Urinary bladder (tissue), 4 donors: Measurements from ENCODE around the gene RALB. TPM values are rescaled to one million over a fixed set of nuclear protein-coding genes. Genes with fewer than 3 reads are reported as not detected.

ENCODE experiments used
- DNase-seq: peaks from one replicate; pipeline ENCODE4 v3.0.0-alpha.2; 2015; ENCODE audit errors: extremely low spot score
- H3K27ac ChIP-seq: one replicate; pipeline ENCODE4 v1.5.1; 2013; ENCODE audit warnings: low read depth, mild to moderate bottlenecking, moderate library complexity
- H3K36me3 ChIP-seq: one replicate; pipeline ENCODE4 v1.6.1; 2013; ENCODE audit warnings: mild to moderate bottlenecking, moderate library complexity; ENCODE audit not compliant: insufficient read depth
- H3K4me1 ChIP-seq: one replicate; pipeline ENCODE4 v1.6.1; 2013; ENCODE audit warnings: mild to moderate bottlenecking, moderate library complexity; ENCODE audit not compliant: insufficient read depth
- H3K4me3 ChIP-seq: one replicate; pipeline ENCODE4 v1.5.1; 2013; ENCODE audit warnings: low read depth, low read length
- WGBS: extraction: QIAGEN DNeasy Blood & Tissue Kit; methylation state at CpG from one replicate; pipeline ENCODE4 v1.1.7; 2013; 5-methylcytosine and 5-hydroxymethylcytosine counted together
- polyA plus RNA-seq: library from polyadenylated mRNA; stranded (reverse); fragments of 200-250 nt; gene quantifications from one replicate; pipeline ENCODE4 v1.2.3, GENCODE V29; 2013
- total RNA-seq: library from RNA; depleted of rRNA; stranded (reverse); fragments of >200 nt; gene quantifications from one replicate; pipeline ENCODE4 v1.2.3, GENCODE V29; 2014
- donor health status: healthy with polysubstance abuse.
- donor health status: healthy.

The RALB gene
- total and polyA plus RNA-seq, 2 donors, result 60.9 to 72.2 TPM

DNA sequence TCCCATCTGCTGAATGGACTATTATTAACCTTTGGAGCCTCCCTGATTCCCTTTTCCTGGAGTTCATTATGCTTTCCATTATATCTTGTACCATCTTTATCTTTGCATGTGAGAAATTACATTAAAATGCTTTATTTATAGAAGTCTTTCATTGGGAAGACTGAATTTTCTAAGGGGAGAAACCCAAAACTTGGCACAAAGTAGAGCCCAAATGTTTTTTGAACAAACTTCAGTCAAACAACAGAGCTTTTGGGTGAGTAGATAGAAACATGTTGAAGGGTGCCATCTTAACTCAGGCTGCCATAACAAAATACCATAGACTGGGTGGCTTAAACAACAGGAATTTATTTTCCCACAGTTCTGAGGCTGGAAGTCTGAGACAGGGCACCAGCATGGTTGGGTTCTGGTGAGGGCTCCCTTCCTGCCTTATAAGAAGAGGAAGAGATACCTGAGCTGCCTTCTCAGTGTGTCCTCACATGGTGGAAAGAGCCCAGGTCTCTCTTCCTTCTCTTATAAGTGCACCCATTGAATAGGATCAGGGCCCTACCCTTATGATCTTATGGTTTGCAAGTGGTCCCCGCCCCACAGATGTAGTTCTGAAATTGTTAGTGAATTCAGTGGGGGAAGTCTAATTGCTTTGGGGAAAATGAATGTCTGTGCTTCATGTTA is 19.2 kb downstream of the RALB start:
- DNase-seq, result no peak
- Histone ChIP-seq H3K36me3 (no peaks in the 10 kb centered on the region), H3K4me3 (no peak overlapping the region), H3K27ac (no peak overlapping the region), H3K4me1 (no peaks in the 10 kb centered on the region)
- 98% methylated on average over 1 of the region's 1 CpG for WGBS

DNA sequence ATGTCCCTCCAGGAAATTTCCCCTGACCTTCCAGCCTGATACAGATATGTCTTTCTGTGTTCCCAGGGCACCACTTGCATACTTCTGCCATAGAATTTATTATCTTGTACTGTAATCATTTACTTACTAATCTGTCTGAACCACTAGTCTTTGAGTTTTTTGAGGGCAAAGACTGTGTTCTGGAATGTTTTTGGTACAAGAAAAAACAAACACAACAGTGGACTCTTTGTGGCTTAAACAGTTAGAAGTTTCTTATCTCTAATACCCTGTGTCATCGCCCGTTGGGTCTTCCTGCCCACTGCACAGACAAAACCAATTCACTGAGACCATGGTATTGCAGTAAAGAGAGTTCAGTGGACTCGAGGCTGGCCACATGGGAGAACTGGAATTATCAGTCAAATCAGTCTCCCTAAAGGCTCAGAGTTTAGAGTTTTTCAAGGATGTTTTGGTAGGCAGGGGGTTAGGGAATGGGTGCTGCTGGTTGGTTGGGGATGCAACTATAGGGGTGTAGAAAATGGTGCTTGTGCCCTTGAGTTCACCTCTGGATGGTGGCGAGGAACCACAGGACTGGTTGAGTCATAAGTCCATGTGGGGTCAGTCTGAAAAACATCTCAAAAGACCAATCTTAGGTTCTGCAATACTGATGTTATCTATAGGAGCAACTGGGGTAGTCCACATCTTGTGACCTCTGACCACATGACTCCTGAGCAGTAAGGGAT is 20.3 kb downstream of the RALB start:
- no peaks in the 10 kb centered on the region for H3K36me3 ChIP-seq
- 90% methylated on average over 4 of the region's 4 CpGs for WGBS
- no peak overlapping the region for H3K27ac ChIP-seq
- no peak overlapping the region for H3K4me3 ChIP-seq
- H3K4me1 ChIP-seq, result no peaks in the 10 kb centered on the region
- DNase-seq, result no peak

DNA sequence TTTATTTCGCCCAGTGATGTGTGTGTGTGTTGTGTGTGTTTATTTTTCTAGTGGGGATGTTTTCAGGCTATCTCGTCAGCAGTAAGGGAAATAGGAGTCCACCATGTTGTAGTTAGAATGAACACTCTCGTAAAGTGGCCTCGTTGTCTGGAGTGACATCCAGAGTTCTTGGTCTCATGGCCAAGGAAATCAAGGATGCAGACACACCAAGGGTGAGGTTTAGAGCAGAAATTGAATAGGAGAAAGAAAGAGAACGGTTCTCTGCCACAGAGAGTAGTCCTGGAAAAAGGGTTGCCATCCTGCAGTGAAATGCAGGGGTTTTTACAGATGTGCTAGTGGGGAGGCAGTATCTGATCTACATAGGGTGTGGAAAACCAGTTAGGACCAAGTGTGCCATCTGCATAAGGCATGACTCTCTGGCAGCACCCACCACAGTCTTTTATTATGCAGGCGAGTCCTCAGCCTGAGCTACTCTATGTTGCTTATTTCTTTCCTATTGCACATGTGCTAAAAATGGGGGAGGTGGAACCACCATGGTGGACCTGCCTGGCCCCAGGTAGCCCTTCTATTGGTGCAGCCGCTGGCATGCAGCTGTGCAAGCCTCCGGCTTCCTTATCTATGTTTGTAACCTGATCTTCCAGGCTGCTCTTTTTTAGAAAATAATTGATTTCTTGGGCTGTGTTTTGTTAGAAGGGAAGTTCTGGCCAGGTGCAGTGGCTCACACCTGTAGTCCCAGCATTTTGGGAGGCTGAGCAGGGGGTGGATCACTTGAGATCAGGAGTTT is 23.2 kb downstream of the RALB start:
- 93% methylated on average over 8 of the region's 8 CpGs for WGBS
- H3K36me3 ChIP-seq, result no peaks in the 10 kb centered on the region
- no peaks in the 10 kb centered on the region for H3K4me1 ChIP-seq
- no peak overlapping the region for H3K4me3 ChIP-seq
- DNase-seq, result no peak
- H3K27ac ChIP-seq, result no peak overlapping the region

DNA sequence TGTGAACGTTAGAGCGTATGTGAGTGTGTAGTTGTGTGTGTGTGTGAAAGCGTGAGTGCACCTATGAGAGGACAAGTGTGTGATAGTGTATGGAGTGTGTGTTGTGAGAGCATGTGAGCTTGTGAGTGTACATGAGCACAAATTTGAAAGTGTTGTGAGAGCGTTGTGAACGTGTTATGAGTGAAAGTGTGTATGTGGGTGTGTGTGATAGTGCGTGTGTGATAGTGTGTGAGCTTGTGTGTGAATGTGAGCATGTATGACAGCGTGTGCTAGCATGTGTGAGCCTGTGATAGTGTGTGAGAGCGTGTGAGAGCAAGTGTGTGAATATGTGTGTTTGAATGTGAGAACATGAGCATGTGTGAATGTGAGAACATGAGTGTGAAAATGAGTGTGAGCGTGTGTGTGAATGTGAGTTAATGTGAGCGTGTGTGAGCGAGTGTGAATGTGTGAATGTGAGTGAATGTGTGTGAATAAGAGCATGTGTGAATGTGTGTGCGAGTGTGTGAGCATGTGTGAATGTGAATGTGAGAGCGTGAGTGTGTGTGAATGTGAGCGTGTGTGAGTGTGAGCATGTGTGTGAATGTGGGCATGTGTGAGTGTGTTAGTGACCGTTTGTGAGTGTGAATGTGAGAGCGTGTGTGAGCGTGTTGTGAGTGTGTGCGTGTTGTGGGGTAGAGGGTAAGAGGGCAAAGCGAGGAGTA is 25.0 kb downstream of the RALB start:
- no peak for DNase-seq
- Histone ChIP-seq H3K27ac (no peak overlapping the region), H3K4me1 (no peaks in the 10 kb centered on the region), H3K36me3 (no peaks in the 10 kb centered on the region), H3K4me3 (no peak overlapping the region)
- WGBS, result 98% methylated on average over 19 of the region's 19 CpGs

DNA sequence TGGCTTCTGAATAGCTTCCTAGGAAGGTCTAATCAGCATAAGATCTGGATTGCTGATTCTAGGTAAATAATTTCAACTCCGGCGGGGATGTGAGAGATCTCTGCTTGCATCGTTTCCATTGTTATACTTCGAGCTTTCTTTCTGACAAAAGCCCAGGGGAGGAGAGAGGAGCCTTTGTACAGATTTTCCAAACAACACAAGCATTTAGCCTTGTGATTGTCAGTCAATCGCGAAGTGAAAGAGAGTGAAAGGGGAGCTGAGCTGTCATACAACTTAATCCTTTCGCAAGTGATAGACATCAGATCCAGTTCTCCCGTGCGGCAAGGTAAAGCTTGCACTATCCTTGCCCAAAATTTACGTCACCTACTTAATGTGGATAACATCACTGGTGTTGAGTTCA is 26.2 kb downstream of the RALB start:
- no peaks in the 10 kb centered on the region for H3K36me3 ChIP-seq
- H3K4me1 ChIP-seq, result no peaks in the 10 kb centered on the region
- no peak overlapping the region for H3K4me3 ChIP-seq
- no peak overlapping the region for H3K27ac ChIP-seq
- DNase-seq, result no peak
- WGBS, result 88% methylated on average over 10 of the region's 10 CpGs

DNA sequence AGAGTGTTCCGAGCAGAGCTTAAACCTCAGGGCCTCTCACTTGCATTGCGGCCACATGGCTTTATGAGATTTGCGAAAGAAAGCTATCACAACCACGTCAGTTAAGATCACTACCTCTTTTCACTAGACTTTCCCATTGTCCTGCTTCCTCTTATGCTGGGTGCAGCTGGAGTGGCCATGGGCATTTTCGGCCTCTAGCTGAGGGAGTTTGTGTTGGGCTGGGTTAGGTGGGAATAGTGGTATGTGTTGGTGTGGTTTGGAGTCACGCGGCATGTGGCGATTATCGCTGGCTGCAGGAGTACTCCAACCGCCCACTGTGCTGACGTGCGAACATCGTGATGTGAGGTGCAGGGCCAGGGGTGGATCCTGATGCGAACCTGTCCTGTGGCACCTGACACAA is 27.1 kb downstream of the RALB start:
- Histone ChIP-seq H3K4me1 (no peaks in the 10 kb centered on the region), H3K4me3 (no peak overlapping the region), H3K27ac (no peak overlapping the region), H3K36me3 (no peaks in the 10 kb centered on the region)
- no peak for DNase-seq
- 96% methylated on average over 14 of the region's 14 CpGs for WGBS

DNA sequence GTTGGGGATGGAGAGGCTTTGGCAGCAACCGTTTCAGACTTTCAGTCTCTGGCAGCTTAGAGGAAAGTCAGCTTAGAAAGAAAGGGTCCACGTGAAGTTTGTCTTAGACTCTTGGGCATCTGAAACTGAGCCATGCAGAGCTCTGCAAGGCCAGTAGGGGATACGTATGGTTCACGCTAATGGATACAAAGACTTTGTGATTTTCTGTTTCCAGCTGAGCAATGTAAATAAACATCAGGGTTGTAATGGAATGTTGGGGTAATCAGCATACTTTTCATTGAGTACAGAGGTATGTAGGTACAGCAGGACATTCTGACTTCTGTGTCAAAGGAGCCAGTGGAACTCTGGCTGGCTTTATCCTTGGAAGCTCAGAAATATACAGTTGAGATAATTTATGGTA is 31.0 kb downstream of the RALB start:
- WGBS, result 29% methylated on average over 4 of the region's 4 CpGs
- Histone ChIP-seq H3K4me1 (peaks cover 1% of the 10 kb centered on the region), H3K4me3 (no peak overlapping the region), H3K27ac (no peak overlapping the region), H3K36me3 (no peaks in the 10 kb centered on the region)
- DNase-seq, result no peak

DNA sequence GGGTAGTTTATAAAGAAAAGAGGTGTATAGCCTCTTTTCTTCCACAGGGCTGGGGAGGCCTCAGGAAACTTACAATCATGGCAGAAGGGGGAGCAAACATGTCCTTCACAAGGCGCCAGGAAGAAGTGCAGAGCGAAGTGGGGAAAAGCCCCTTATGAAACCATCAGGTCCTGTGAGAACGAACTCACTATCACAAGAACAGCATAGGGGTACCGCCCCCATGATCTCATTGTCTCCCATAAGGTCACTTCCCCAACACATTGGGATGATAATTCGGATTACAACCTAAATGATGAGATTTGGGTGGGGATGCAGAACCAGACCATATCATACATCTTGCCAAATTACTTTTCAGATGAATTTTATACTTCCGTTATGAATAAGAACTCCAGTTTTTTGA is 32.4 kb downstream of the RALB start:
- DNase-seq, result no peak
- no peak overlapping the region for H3K4me3 ChIP-seq
- 97% methylated on average over 6 of the region's 6 CpGs for WGBS
- peaks cover 1% of the 10 kb centered on the region for H3K4me1 ChIP-seq
- peaks cover 2% of the 10 kb centered on the region for H3K36me3 ChIP-seq
- H3K27ac ChIP-seq, result no peak overlapping the region

DNA sequence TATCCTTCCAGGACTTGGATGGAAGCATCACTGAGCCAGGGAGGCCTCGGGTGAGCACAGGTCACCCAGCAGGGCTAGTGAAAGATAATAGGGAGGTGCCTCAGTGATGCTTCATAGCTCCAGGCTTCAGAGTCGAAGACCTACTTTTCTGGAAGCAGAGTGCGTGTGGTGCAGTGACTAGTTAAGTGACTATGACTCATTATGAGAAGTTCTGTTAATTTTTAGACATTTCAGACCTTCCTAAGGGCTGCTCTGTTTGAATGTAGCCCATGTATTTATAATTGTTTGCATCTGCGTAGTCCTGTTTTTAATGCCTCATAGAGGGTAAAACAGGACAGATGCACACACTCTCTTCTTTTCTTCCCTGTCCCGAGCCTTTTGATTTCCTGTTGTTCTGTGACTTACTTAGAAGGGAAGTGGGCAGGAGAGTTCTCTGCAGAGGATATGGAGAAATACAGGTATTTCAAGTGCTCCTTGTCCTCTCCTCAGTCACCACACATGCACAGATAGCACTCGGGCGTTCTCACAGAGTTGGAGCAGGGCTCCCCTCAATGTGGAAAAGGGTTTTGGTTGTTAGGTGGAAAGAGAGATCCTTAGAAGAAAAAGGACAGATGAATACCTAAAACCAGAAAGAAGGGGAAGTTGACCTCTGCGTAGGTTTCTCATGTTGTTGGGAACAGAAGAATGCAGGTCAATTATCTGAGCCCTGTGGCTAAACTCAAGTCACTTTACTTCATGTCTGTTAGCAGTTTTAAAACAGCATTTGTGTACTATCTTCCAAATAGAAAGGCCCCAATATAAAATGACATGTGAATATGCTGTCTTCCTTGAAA is 34.7 kb downstream of the RALB start:
- Histone ChIP-seq H3K4me3 (no peak overlapping the region), H3K36me3 (peaks cover 2% of the 10 kb centered on the region), H3K4me1 (peaks cover 1% of the 10 kb centered on the region), H3K27ac (no peak overlapping the region)
- WGBS, result 80% methylated on average over 8 of the region's 8 CpGs
- no peak for DNase-seq

DNA sequence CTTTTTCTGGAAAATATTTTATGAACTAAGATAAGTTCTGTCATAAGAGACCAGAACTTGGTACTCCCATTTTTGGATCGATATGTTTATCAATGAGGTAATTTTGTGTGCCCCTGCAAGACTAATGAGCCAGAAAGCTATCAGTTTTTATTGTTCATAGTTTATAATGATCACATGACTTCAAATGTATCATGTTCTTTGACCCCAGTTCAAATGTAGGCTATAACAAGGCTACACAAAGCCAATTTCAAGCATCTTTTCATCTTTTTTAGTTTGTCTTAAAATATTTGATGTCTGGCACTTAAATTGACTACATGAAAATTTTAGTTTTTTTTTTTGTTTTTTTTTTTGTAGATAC is 35.3 kb downstream of the RALB start:
- Histone ChIP-seq H3K36me3 (peaks cover 2% of the 10 kb centered on the region), H3K4me1 (peaks cover 1% of the 10 kb centered on the region), H3K27ac (no peak overlapping the region), H3K4me3 (no peak overlapping the region)
- DNase-seq, result no peak
- WGBS, result 99% methylated on average over 1 of the region's 1 CpG

DNA sequence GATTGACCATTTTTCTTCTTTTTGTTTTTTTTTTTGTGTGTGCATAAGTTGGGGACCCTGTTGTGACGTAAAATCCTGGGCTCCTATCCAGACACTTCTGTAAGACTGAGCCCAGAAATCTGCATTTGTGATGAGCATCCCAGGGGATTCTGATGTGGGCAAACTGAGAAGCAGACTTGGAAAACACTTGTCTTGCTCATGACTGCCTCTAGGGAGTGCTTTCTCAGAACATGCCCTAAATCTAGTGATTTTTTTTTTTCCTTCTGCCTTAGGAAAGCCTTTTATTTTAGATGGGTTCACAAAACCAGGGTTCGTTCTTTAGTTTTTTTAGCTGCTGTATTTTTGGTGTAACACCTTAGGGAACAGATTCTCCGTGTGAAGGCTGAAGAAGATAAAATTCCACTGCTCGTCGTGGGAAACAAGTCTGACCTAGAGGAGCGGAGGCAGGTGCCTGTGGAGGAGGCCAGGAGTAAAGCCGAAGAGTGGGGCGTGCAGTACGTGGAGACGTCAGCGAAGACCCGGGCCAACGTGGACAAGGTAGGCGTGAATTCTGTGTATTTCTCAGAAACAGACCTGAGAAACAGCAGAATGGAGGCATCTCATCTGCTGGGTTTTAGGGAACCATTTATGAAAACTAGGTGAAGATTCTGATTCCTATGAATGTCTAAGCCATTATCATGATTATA is 36.7 kb downstream of the RALB start:
- H3K4me1 ChIP-seq, result peaks cover 1% of the 10 kb centered on the region

DNA sequence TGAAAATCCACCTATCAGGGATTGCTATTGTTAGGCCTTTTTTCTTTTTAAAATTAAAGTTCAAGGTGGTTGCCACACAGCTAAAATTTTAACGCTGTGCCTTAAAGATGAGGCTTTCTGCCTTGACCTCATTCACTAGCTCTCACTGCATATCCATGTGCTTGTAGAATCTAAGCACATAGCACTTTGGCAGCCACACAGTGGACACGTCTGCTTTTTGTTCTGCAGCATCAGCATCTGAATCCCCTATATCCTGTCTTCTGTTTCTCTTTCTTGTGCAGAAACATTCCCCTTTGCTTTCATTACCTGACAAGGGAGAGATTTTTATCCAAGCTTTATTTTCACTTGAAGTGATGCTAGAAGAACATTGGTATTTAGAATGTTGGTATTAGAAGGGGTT is 38.1 kb downstream of the RALB start:
- H3K27ac ChIP-seq, result no peak overlapping the region
- no peak for DNase-seq
- peaks cover 1% of the 10 kb centered on the region for H3K4me1 ChIP-seq
- no peak overlapping the region for H3K4me3 ChIP-seq
- peaks cover 2% of the 10 kb centered on the region for H3K36me3 ChIP-seq
- WGBS, result 48% methylated on average over 2 of the region's 2 CpGs

More for the DNA sequence above, 36.7 kb downstream of the RALB start:
- peaks cover 2% of the 10 kb centered on the region for H3K36me3 ChIP-seq
- no peak overlapping the region for H3K27ac ChIP-seq
- no peak overlapping the region for H3K4me3 ChIP-seq
- 96% methylated on average over 14 of the region's 14 CpGs for WGBS
- no peak for DNase-seq
